Measurements from ENCODE around the gene PLAGL2. TPM values are rescaled to one million over a fixed set of nuclear protein-coding genes. Genes with fewer than 3 reads are reported as not detected.

Gene PLAGL2
- total RNA-seq, 1 donor from 2014 or later = 16.5 TPM

GRCh38 chr20:32231245-32231644 is 23.7 kb upstream of the PLAGL2 start:
- Histone ChIP-seq H3K27me3 (no peaks in the 10 kb centered on the region), H3F3A (ENCODE audit: low read depth) (no peaks in the 10 kb centered on the region), H2AFZ (replicated peaks) (no peak overlapping the region), H3K4me1 (no peaks in the 10 kb centered on the region), H4K20me1 (ENCODE audit: low read depth) (no peaks in the 10 kb centered on the region), H3K36me3 (no peaks in the 10 kb centered on the region), H3K9me3 (ENCODE audit: low read depth) (no peaks in the 10 kb centered on the region), H3K27ac (no peak overlapping the region), H3K4me2 (no peak overlapping the region), H3K4me3 (no peak overlapping the region), H3K79me2 (ENCODE audit: low read depth) (no peaks in the 10 kb centered on the region), H3K9ac (no peak overlapping the region)
- no peaks in the 10 kb centered on the region for H3K9me3 Mint-ChIP-seq
- no peak overlapping the region for H3K4me3 Mint-ChIP-seq
- H3K4me1 Mint-ChIP-seq = no peaks in the 10 kb centered on the region
- DNase-seq (ENCODE audit: low spot score) = no peak
- peaks cover 30% of the 10 kb centered on the region for H3K36me3 Mint-ChIP-seq
- H3K27me3 Mint-ChIP-seq (ENCODE audit: insufficient read depth, low read depth) = no peaks in the 10 kb centered on the region
- TF ChIP-seq EZH2phosphoT487 (IDR thresholded peaks at IDR 0.05) (no peak), EZH2 (IDR thresholded peaks at IDR 0.05) (no peak), CTCF (IDR thresholded peaks at IDR 0.05) (no peak)
- no peak overlapping the region for H3K27ac Mint-ChIP-seq

GRCh38 chr20:32230707-32231106 is 23.2 kb upstream of the PLAGL2 start:
- Mint-ChIP-seq H3K27me3 (ENCODE audit: insufficient read depth, low read depth) (no peaks in the 10 kb centered on the region), H3K9me3 (no peaks in the 10 kb centered on the region), H3K4me1 (no peaks in the 10 kb centered on the region), H3K4me3 (no peak overlapping the region), H3K27ac (no peak overlapping the region), H3K36me3 (peaks cover 30% of the 10 kb centered on the region)
- no peak overlapping the region for H3K9ac ChIP-seq
- DNase-seq (ENCODE audit: low spot score) = no peak
- H2AFZ ChIP-seq (replicated peaks) = no peak overlapping the region
- no peaks in the 10 kb centered on the region for H3K9me3 ChIP-seq (ENCODE audit: low read depth)
- no peak overlapping the region for H3K4me3 ChIP-seq
- no peaks in the 10 kb centered on the region for H4K20me1 ChIP-seq (ENCODE audit: low read depth)
- no peaks in the 10 kb centered on the region for H3K4me1 ChIP-seq
- no peaks in the 10 kb centered on the region for H3K36me3 ChIP-seq
- no peak overlapping the region for H3K27ac ChIP-seq
- H3K4me2 ChIP-seq = no peak overlapping the region
- no peaks in the 10 kb centered on the region for H3K27me3 ChIP-seq
- no peaks in the 10 kb centered on the region for H3K79me2 ChIP-seq (ENCODE audit: low read depth)
- TF ChIP-seq CTCF (IDR thresholded peaks at IDR 0.05) (no peak), EZH2 (IDR thresholded peaks at IDR 0.05) (no peak), EZH2phosphoT487 (IDR thresholded peaks at IDR 0.05) (no peak)
- no peaks in the 10 kb centered on the region for H3F3A ChIP-seq (ENCODE audit: low read depth)

- Histone ChIP-seq H3K36me3 (no peaks in the 10 kb centered on the region), H3K9me3 (ENCODE audit: low read depth) (no peaks in the 10 kb centered on the region), H3K4me2 (no peak overlapping the region), H4K20me1 (ENCODE audit: low read depth) (no peaks in the 10 kb centered on the region), H3K4me3 (no peak overlapping the region), H2AFZ (replicated peaks) (no peak overlapping the region), H3K27me3 (no peaks in the 10 kb centered on the region), H3K9ac (no peak overlapping the region), H3K79me2 (ENCODE audit: low read depth) (no peaks in the 10 kb centered on the region), H3K4me1 (no peaks in the 10 kb centered on the region), H3F3A (ENCODE audit: low read depth) (no peaks in the 10 kb centered on the region), H3K27ac (no peak overlapping the region)
- Mint-ChIP-seq H3K4me3 (no peak overlapping the region), H3K9me3 (no peaks in the 10 kb centered on the region), H3K27ac (no peak overlapping the region), H3K36me3 (peaks cover 27% of the 10 kb centered on the region), H3K27me3 (ENCODE audit: insufficient read depth, low read depth) (no peaks in the 10 kb centered on the region), H3K4me1 (no peaks in the 10 kb centered on the region)
- DNase-seq (ENCODE audit: low spot score) = no peak
- TF ChIP-seq EZH2phosphoT487 (IDR thresholded peaks at IDR 0.05) = no peak
- no peak for TF ChIP-seq EZH2 (IDR thresholded peaks at IDR 0.05)
Measured at GRCh38 chr20:32229251-32229747, 21.8 kb upstream of the PLAGL2 start.

GRCh38 chr20:32227744-32228688 is 20.5 kb upstream of the PLAGL2 start:
- Histone ChIP-seq H3K4me2 (no peak overlapping the region), H4K20me1 (ENCODE audit: low read depth) (no peaks in the 10 kb centered on the region), H3K9ac (no peak overlapping the region), H2AFZ (replicated peaks) (no peak overlapping the region), H3K79me2 (ENCODE audit: low read depth) (no peaks in the 10 kb centered on the region), H3K27me3 (no peaks in the 10 kb centered on the region), H3K9me3 (ENCODE audit: low read depth) (no peaks in the 10 kb centered on the region), H3F3A (ENCODE audit: low read depth) (no peaks in the 10 kb centered on the region), H3K4me3 (no peak overlapping the region), H3K27ac (no peak overlapping the region), H3K4me1 (no peaks in the 10 kb centered on the region), H3K36me3 (no peaks in the 10 kb centered on the region)
- no peak overlapping the region for H3K27ac Mint-ChIP-seq
- H3K9me3 Mint-ChIP-seq = no peaks in the 10 kb centered on the region
- H3K4me1 Mint-ChIP-seq = no peaks in the 10 kb centered on the region
- no peak overlapping the region for H3K4me3 Mint-ChIP-seq
- no peaks in the 10 kb centered on the region for H3K27me3 Mint-ChIP-seq (ENCODE audit: insufficient read depth, low read depth)
- H3K36me3 Mint-ChIP-seq = peaks cover 25% of the 10 kb centered on the region
- no peak for DNase-seq (ENCODE audit: low spot score)
- no peak for TF ChIP-seq EZH2phosphoT487 (IDR thresholded peaks at IDR 0.05)
- no peak for TF ChIP-seq EZH2 (IDR thresholded peaks at IDR 0.05)
- TF ChIP-seq CTCF (IDR thresholded peaks at IDR 0.05) = no peak
